ENCODE data around the gene NCOA5. TPM values are rescaled to one million over a fixed set of nuclear protein-coding genes. Genes with fewer than 3 reads are reported as not detected.

Gene NCOA5
- total and polyA plus RNA-seq, 10 of the 15 experiments (the other 5 are each of a cell fraction or from before 2014, with no cell fraction given), result 7.7 to 38.1 (median 30.1) TPM

- TF ChIP-seq, protein P1, sequence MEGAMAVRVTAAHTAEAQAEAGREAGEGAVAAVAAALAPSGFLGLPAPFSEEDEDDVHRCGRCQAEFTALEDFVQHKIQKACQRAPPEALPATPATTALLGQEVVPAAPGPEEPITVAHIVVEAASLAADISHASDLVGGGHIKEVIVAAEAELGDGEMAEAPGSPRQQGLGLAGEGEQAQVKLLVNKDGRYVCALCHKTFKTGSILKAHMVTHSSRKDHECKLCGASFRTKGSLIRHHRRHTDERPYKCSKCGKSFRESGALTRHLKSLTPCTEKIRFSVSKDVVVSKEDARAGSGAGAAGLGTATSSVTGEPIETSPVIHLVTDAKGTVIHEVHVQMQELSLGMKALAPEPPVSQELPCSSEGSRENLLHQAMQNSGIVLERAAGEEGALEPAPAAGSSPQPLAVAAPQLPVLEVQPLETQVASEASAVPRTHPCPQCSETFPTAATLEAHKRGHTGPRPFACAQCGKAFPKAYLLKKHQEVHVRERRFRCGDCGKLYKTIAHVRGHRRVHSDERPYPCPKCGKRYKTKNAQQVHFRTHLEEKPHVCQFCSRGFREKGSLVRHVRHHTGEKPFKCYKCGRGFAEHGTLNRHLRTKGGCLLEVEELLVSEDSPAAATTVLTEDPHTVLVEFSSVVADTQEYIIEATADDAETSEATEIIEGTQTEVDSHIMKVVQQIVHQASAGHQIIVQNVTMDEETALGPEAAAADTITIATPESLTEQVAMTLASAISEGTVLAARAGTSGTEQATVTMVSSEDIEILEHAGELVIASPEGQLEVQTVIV (IDR thresholded peaks at IDR 0.05; ENCODE audit: borderline replicate concordance, partially characterized antibody), result peak; percentile 100
- TF ChIP-seq EED (IDR thresholded peaks at IDR 0.05; ENCODE audit: low read depth) (no peak), SUPT20H (IDR thresholded peaks at IDR 0.05; ENCODE audit: borderline replicate concordance, control insufficient read depth, low read depth, low read length) (no peak), BHLHE40 (IDR thresholded peaks at IDR 0.05; ENCODE audit: borderline replicate concordance in 1 of 2, low read depth in 2 of 2, low read length in 1 of 2) (peak; percentile 48 to 74; a peak in 3 of 4 replicates), IRF5 (IDR thresholded peaks at IDR 0.05; ENCODE audit: borderline replicate concordance) (no peak), KAT2A (conservative IDR thresholded peaks at IDR 0.05; ENCODE audit: control insufficient read depth, low read depth, low read length) (no peak), SIN3A (IDR thresholded peaks at IDR 0.05; ENCODE audit: low read depth, low read length) (peak; percentile 83), SIX5 (IDR thresholded peaks at IDR 0.05; ENCODE audit: low read depth, low read length, severe bottlenecking) (peak; percentile 36), REST (IDR thresholded peaks at IDR 0.05; ENCODE audit: low read depth, low read length) (no peak), MTA2 (IDR thresholded peaks at IDR 0.05; ENCODE audit: low read depth) (no peak), RB1 (IDR thresholded peaks at IDR 0.05; ENCODE audit: borderline replicate concordance) (peak; percentile 97), CHD4 (IDR thresholded peaks at IDR 0.05) (no peak), MEF2A (IDR thresholded peaks at IDR 0.05; ENCODE audit: insufficient read depth, low read depth, low read length) (no peak), POLR2A (IDR thresholded peaks at IDR 0.05; ENCODE audit: low read depth, low read length) (peak; percentile 96), SPI1 (IDR thresholded peaks at IDR 0.05; ENCODE audit: borderline replicate concordance, insufficient read depth, low read depth, low read length) (peak; percentile 31; the same call in 1 of the 2 replicates), E2F8 (IDR thresholded peaks at IDR 0.05; ENCODE audit: low read depth, partially characterized antibody) (peak; percentile 61), IKZF1 (conservative IDR thresholded peaks at IDR 0.05) (peak; percentile 97), NFYA (IDR thresholded peaks at IDR 0.05; ENCODE audit: borderline replicate concordance, low read depth, low read length) (no peak)
Measured at GRCh38 chr20:46089417-46090388, at the start of gene NCOA5 (continued).

All from GM12878 (cell line).